ENCODE results near the gene TAMALIN. TPM values are rescaled to one million over a fixed set of nuclear protein-coding genes. Genes with fewer than 3 reads are reported as not detected.

Gene TAMALIN
- total RNA-seq, 1 donor from 2014 or later, result 23.2 TPM

DNA sequence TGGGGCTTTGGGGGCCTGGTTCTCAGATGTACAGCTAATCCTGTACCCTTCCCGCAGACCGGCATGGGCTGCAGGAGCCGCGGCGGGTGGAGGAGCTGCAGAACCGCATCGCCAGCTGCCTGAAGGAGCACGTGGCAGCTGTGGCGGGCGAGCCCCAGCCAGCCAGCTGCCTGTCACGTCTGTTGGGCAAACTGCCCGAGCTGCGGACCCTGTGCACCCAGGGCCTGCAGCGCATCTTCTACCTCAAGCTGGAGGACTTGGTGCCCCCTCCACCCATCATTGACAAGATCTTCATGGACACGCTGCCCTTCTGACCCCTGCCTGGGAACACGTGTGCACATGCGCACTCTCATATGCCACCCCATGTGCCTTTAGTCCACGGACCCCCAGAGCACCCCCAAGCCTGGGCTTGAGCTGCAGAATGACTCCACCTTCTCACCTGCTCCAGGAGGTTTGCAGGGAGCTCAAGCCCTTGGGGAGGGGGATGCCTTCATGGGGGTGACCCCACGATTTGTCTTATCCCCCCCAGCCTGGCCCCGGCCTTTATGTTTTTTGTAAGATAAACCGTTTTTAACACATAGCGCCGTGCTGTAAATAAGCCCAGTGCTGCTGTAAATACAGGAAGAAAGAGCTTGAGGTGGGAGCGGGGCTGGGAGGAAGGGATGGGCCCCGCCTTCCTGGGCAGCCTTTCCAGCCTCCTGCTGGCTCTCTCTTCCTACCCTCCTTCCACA lies 52.0 kb downstream of the TAMALIN start:
- Mint-ChIP-seq H3K27ac (ENCODE audit: unreplicated experiment) (no peak overlapping the region), H3K4me1 (peaks cover 30% of the 10 kb centered on the region)
- no peak for DNase-seq (ENCODE audit: low read depth, low spot score)

DNA sequence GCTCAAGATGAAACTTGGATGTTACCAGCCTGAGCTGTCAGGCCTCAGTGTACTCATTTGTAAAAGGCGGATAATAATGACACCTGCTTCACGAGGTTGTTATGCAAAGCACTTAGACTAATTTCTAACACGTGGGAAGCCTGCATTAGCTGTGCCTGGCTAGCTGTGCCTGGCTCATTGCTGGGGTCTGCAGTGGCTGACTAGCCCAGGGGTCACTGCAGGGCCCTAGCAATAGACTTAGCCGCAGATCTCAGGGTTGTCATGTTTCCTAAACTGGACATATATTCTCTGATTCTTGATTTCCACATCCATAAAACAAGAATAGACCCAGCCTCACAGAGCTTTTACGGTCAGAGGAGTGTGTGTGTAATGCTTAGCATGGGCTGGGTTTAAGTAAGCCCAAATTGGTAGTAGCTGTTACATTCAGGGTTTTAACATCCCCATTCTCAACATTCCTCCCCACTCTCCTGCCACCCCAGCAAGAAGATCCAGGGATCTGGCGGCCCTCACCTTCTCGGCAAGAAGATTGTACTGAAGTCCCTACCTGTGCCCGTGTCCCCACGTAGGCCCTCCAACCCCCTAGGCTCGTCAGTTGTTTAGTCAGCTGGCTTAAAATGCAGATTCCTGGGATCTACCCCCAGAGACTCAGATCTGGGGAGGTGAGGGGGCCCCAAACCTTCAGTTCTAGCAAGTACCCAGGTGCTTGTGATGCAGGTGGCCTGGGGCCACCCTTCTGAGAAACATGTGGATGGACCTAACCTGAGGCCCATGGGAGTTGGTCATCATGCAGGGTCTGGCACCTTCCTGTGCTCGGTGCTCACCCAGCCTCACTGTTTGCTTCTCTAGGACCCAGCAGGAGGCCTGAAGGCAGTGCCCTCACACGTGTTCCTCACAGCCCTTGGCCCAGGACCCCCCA lies 53.1 kb downstream of the TAMALIN start:
- no peak for DNase-seq (ENCODE audit: low read depth, low spot score)
- H3K27ac Mint-ChIP-seq (ENCODE audit: unreplicated experiment), result no peak overlapping the region
- no peak for TF ChIP-seq CTCF (conservative IDR thresholded peaks at IDR 0.05)

More for the DNA sequence above, 52.0 kb downstream of the TAMALIN start:
- no peaks in the 10 kb centered on the region for H3K36me3 Mint-ChIP-seq (ENCODE audit: low read depth)
- no peak for TF ChIP-seq CTCF (conservative IDR thresholded peaks at IDR 0.05)
- no peak overlapping the region for H3K4me3 Mint-ChIP-seq
- no peaks in the 10 kb centered on the region for H3K27me3 Mint-ChIP-seq (ENCODE audit: low read depth)
- H3K9me3 Mint-ChIP-seq, result no peaks in the 10 kb centered on the region

DNA sequence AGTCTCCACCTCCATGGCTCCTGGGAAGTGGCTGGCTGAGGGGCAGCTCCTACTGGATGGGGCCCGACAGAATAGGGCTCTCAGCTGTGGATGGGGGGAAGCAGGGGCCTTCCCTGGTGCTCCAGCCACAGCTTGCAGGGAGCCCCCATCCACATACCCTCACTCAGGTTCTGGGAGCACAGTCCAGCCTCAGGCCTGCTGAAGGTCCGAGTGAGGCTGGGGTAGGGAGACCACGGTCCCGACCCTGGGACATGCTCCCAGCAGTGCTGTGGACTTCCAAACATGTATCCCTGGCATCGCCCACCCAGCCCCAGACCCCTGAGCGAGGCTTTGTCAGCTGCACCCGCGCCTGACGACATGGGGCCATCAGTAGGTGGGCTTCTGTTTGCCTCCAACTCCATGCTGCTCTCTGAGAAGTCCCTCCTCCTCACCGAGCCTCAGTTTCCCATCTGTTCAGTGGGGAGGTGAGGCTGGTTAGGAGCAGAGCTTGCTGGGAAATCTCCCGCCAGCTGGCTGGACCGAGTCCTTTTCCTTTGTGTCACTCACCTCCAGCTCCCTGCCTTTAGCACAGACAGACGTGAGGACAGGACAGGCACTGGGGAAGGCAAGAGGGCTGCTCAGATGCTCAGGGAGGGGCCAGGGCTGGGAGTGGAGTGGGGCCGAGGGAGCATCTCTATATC lies 53.9 kb downstream of the TAMALIN start:
- Mint-ChIP-seq H3K4me3 (no peak overlapping the region), H3K9me3 (no peaks in the 10 kb centered on the region), H3K27ac (ENCODE audit: unreplicated experiment) (peak overlapping the region; percentile 84), H3K4me1 (peaks cover 32% of the 10 kb centered on the region), H3K36me3 (ENCODE audit: low read depth) (no peaks in the 10 kb centered on the region), H3K27me3 (ENCODE audit: low read depth) (no peaks in the 10 kb centered on the region)
- no peak for DNase-seq (ENCODE audit: low read depth, low spot score)
- no peak for TF ChIP-seq CTCF (conservative IDR thresholded peaks at IDR 0.05)

More for the DNA sequence above, 53.1 kb downstream of the TAMALIN start:
- H3K36me3 Mint-ChIP-seq (ENCODE audit: low read depth), result no peaks in the 10 kb centered on the region
- no peaks in the 10 kb centered on the region for H3K9me3 Mint-ChIP-seq
- no peaks in the 10 kb centered on the region for H3K27me3 Mint-ChIP-seq (ENCODE audit: low read depth)
- peaks cover 33% of the 10 kb centered on the region for H3K4me1 Mint-ChIP-seq
- H3K4me3 Mint-ChIP-seq, result no peak overlapping the region

DNA sequence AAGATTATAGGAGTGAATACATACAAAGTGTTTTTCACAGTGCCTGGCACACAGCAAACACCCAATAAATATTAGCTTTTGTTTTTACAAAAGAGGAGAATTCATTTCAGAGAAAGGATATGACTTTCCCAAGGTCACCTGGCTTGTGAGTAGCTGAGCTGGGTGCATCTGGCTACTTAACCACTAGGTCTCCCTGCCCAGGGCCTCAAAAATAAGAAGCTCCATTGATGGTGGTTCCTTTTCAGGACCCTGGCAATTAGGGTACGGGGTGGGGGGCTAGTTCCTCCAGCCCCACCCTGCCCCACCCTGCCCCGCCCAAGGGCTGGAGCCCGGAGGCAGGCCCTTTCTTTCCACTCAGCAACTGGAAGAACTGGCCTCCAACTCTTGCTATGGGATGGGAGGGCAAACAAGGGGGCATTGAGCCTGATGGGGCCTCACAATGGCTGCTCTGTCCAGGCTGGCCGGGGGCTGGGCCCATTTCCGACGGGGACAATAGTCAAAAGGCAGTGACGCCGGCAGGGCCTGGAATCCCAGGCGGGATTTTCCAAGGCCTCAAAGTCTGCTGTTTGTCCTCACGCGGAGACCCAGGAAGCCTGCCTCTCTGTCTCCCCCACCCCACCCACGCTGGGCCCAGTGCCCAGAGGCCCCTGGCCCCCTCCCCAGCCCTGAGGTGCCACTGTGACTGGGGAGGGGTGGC lies 54.9 kb downstream of the TAMALIN start:
- peaks cover 36% of the 10 kb centered on the region for H3K4me1 Mint-ChIP-seq

More for the DNA sequence above, 54.9 kb downstream of the TAMALIN start:
- H3K36me3 Mint-ChIP-seq (ENCODE audit: low read depth), result no peaks in the 10 kb centered on the region
- no peak for TF ChIP-seq CTCF (conservative IDR thresholded peaks at IDR 0.05)
- peak overlapping the region; percentile 44 for H3K4me3 Mint-ChIP-seq
- DNase-seq (ENCODE audit: low read depth, low spot score), result peak; percentile 61
- no peaks in the 10 kb centered on the region for H3K9me3 Mint-ChIP-seq
- H3K27me3 Mint-ChIP-seq (ENCODE audit: low read depth), result no peaks in the 10 kb centered on the region
- H3K27ac Mint-ChIP-seq (ENCODE audit: unreplicated experiment), result peak overlapping the region; percentile 81
